Spleen (tissue), 7 donors: ENCODE results near the gene ZBTB7B.

Source experiments
- POLR2A ChIP-seq, 3 donors: fragments of 450-650 bp; IDR thresholded peaks; one replicate each; pipeline ENCODE4 v1.5.1; 2017; ENCODE audit warnings: antibody characterized with exemption in 3 of 3, mild to moderate bottlenecking in 1 of 3
- POLR2AphosphoS5 ChIP-seq, 3 donors: sonication (generic); formaldehyde crosslinking; IDR thresholded peaks; one replicate each; pipeline ENCODE4 v1.5.1; 2017; ENCODE audit warnings: antibody characterized with exemption in 3 of 3
- TF ChIP-seq, protein P1 (sequence below), 11 experiments: fragments of 200-600 bp in 7 of 11; fragments of 450-650 bp in 4 of 11; sonication (generic) in 4 of 11; IDR thresholded peaks in 8 of 11; conservative IDR thresholded peaks in 3 of 11; 1 replicate in 7 of 11; 2 replicates in 4 of 11; pipeline versions ENCODE4 v1.4.0 to v1.8.0; 2016 to 2021; ENCODE audit warnings: antibody characterized with exemption in 11 of 11, inconsistent platforms in 4 of 11, mild to moderate bottlenecking in 1 of 11
- donor health status: DM: no; HTN: no; CAD: no; lungs with moderate emphysema.
- donor health status: DM: no; HTN: no; CAD: no.
- donor health status: DM: no; HTN: no; CAD: no.

DNA sequence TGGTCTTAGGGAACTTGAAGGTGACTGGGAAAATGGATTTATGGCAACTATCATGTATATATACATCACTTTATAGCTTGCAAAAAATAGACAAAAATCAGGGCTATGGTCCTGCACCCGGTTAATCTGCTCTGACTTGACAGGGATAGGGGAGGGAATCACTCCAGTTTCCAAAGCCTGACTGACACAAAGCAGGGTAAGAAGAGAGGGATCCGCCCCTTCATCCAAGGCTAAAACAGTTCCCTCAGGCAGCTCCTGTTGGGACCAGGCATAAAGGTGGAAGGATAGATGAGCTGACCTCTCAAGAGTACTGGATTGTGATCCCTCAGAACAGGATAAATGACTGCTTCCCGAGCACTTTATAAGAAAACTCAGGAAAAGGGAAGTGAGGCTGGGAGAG, 48.1 kb upstream of the ZBTB7B start:
- TF ChIP-seq, protein P1, sequence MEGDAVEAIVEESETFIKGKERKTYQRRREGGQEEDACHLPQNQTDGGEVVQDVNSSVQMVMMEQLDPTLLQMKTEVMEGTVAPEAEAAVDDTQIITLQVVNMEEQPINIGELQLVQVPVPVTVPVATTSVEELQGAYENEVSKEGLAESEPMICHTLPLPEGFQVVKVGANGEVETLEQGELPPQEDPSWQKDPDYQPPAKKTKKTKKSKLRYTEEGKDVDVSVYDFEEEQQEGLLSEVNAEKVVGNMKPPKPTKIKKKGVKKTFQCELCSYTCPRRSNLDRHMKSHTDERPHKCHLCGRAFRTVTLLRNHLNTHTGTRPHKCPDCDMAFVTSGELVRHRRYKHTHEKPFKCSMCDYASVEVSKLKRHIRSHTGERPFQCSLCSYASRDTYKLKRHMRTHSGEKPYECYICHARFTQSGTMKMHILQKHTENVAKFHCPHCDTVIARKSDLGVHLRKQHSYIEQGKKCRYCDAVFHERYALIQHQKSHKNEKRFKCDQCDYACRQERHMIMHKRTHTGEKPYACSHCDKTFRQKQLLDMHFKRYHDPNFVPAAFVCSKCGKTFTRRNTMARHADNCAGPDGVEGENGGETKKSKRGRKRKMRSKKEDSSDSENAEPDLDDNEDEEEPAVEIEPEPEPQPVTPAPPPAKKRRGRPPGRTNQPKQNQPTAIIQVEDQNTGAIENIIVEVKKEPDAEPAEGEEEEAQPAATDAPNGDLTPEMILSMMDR (IDR thresholded peaks at IDR 0.05 in 8 of 11, conservative IDR thresholded peaks at IDR 0.05 in 3 of 11): no peak
- TF ChIP-seq POLR2AphosphoS5 (IDR thresholded peaks at IDR 0.05) (no peak), POLR2A (IDR thresholded peaks at IDR 0.05) (no peak)
